Adipocyte (in vitro differentiated cells): ENCODE measurements around the gene CPSF6.

ENCODE experiments used
- DNase-seq: peaks from one replicate; pipeline ENCODE4 v3.0.0-alpha.2; 2015; ENCODE audit warnings: low read depth
- H3K27me3 ChIP-seq: replicated peaks from 2 replicates; pipeline ENCODE4 v1.7.0; 2013; ENCODE audit warnings: mild to moderate bottlenecking, low read length, moderate library complexity; ENCODE audit not compliant: control insufficient read depth, insufficient read depth
- H3K36me3 ChIP-seq: 2 replicates; pipeline ENCODE4 v1.7.0; 2013; ENCODE audit warnings: low read length, mild to moderate bottlenecking, moderate library complexity; ENCODE audit not compliant: control insufficient read depth, insufficient read depth, severe bottlenecking
- H3K4me1 ChIP-seq: 2 replicates; pipeline ENCODE4 v1.7.0; 2013; ENCODE audit warnings: mild to moderate bottlenecking, low read length, moderate library complexity; ENCODE audit not compliant: control insufficient read depth, insufficient read depth
- H3K4me3 ChIP-seq: 2 replicates; pipeline ENCODE4 v1.7.0; 2013; ENCODE audit warnings: mild to moderate bottlenecking, low read length, moderate library complexity
- H3K9ac ChIP-seq: 2 replicates; pipeline ENCODE4 v1.7.0; 2013; ENCODE audit warnings: mild to moderate bottlenecking, low read length, moderate library complexity
- H3K9me3 ChIP-seq: 2 replicates; pipeline ENCODE4 v1.7.0; 2013; ENCODE audit warnings: mild to moderate bottlenecking, low read length, moderate library complexity; ENCODE audit not compliant: control insufficient read depth

The CPSF6 gene

GRCh38 chr12:69239922-69240630 is 707 bp downstream of the CPSF6 start:
- Histone ChIP-seq H3K9ac (peak overlapping the region; percentile 92), H3K9me3 (no peaks in the 10 kb centered on the region), H3K4me3 (peak overlapping the region; percentile 95), H3K36me3 (peaks cover 3% of the 10 kb centered on the region), H3K27me3 (no peaks in the 10 kb centered on the region), H3K4me1 (peaks cover 23% of the 10 kb centered on the region)
- peak; percentile 70 for DNase-seq

GRCh38 chr12:69240631-69240995 is 1.2 kb downstream of the CPSF6 start:
- Histone ChIP-seq H3K36me3 (peaks cover 3% of the 10 kb centered on the region), H3K9me3 (no peaks in the 10 kb centered on the region), H3K4me1 (peaks cover 23% of the 10 kb centered on the region), H3K9ac (peak overlapping the region; percentile 92), H3K4me3 (peak overlapping the region; percentile 95), H3K27me3 (no peaks in the 10 kb centered on the region)
- DNase-seq: peak; percentile 44

GRCh38 chr12:69241438-69242092 is 2.2 kb downstream of the CPSF6 start:
- Histone ChIP-seq H3K27me3 (no peaks in the 10 kb centered on the region), H3K4me1 (peaks cover 23% of the 10 kb centered on the region), H3K9me3 (no peaks in the 10 kb centered on the region), H3K9ac (peak overlapping the region; percentile 92), H3K4me3 (peak overlapping the region; percentile 95), H3K36me3 (peaks cover 3% of the 10 kb centered on the region)
- peak; percentile 21 for DNase-seq

- Histone ChIP-seq H3K4me3 (no peak overlapping the region), H3K4me1 (peaks cover 40% of the 10 kb centered on the region)
- DNase-seq: no peak
Measured at GRCh38 chr12:69243099-69244084, 4.0 kb downstream of the CPSF6 start.

GRCh38 chr12:69247268-69248018 is 8.1 kb downstream of the CPSF6 start:
- DNase-seq: peak; percentile 24
- Histone ChIP-seq H3K27me3 (no peaks in the 10 kb centered on the region), H3K9me3 (no peaks in the 10 kb centered on the region), H3K36me3 (peaks cover 6% of the 10 kb centered on the region), H3K4me1 (peaks cover 24% of the 10 kb centered on the region), H3K4me3 (no peak overlapping the region), H3K9ac (no peak overlapping the region)

More at GRCh38 chr12:69243099-69244084, 4.0 kb downstream of the CPSF6 start:
- Histone ChIP-seq H3K9me3 (no peaks in the 10 kb centered on the region), H3K27me3 (no peaks in the 10 kb centered on the region), H3K9ac (no peak overlapping the region), H3K36me3 (peaks cover 3% of the 10 kb centered on the region)

GRCh38 chr12:69252033-69252432 is 12.7 kb downstream of the CPSF6 start:
- H3K36me3 ChIP-seq: peaks cover 29% of the 10 kb centered on the region

GRCh38 chr12:69254046-69254445 is 14.7 kb downstream of the CPSF6 start:
- no peak overlapping the region for H3K4me3 ChIP-seq
- H3K36me3 ChIP-seq: peaks cover 49% of the 10 kb centered on the region
- H3K9ac ChIP-seq: no peak overlapping the region
- H3K27me3 ChIP-seq: no peaks in the 10 kb centered on the region
- H3K4me1 ChIP-seq: peaks cover 12% of the 10 kb centered on the region
- no peaks in the 10 kb centered on the region for H3K9me3 ChIP-seq
- DNase-seq: peak; percentile 78

More at GRCh38 chr12:69252033-69252432, 12.7 kb downstream of the CPSF6 start:
- no peaks in the 10 kb centered on the region for H3K27me3 ChIP-seq
- H3K9ac ChIP-seq: no peak overlapping the region
- H3K4me3 ChIP-seq: no peak overlapping the region
- H3K9me3 ChIP-seq: no peaks in the 10 kb centered on the region
- peak; percentile 61 for DNase-seq
- peaks cover 25% of the 10 kb centered on the region for H3K4me1 ChIP-seq

- H3K4me3 ChIP-seq: no peak overlapping the region
- peaks cover 57% of the 10 kb centered on the region for H3K36me3 ChIP-seq
- no peak for DNase-seq
- peaks cover 12% of the 10 kb centered on the region for H3K4me1 ChIP-seq
- no peaks in the 10 kb centered on the region for H3K27me3 ChIP-seq
- H3K9me3 ChIP-seq: no peaks in the 10 kb centered on the region
- no peak overlapping the region for H3K9ac ChIP-seq
Measured at GRCh38 chr12:69254862-69255261, 15.5 kb downstream of the CPSF6 start.

- no peaks in the 10 kb centered on the region for H3K27me3 ChIP-seq
Measured at GRCh38 chr12:69258655-69259054, 19.3 kb downstream of the CPSF6 start.

GRCh38 chr12:69262264-69262974 is 23.1 kb downstream of the CPSF6 start:
- Histone ChIP-seq H3K27me3 (no peaks in the 10 kb centered on the region), H3K4me3 (no peak overlapping the region), H3K9ac (no peak overlapping the region), H3K4me1 (no peaks in the 10 kb centered on the region), H3K9me3 (no peaks in the 10 kb centered on the region), H3K36me3 (peaks cover 90% of the 10 kb centered on the region)
- no peak for DNase-seq

More at GRCh38 chr12:69258655-69259054, 19.3 kb downstream of the CPSF6 start:
- peaks cover 4% of the 10 kb centered on the region for H3K4me1 ChIP-seq
- DNase-seq: no peak
- H3K9ac ChIP-seq: no peak overlapping the region
- peaks cover 86% of the 10 kb centered on the region for H3K36me3 ChIP-seq
- H3K4me3 ChIP-seq: no peak overlapping the region
- H3K9me3 ChIP-seq: no peaks in the 10 kb centered on the region
